Lower lobe of right lung (tissue), 2 donors: ENCODE measurements around the gene QRICH1. TPM values are rescaled to one million over a fixed set of nuclear protein-coding genes. Genes with fewer than 3 reads are reported as not detected.

Source experiments
- ATAC-seq, 2 donors: fragments of 200-7000 bp; cut with Tn5 transposase; one replicate each; pipeline ENCODE4 v1.9.1; 2020 to 2022; ENCODE audit warnings: mild to moderate bottlenecking in 2 of 2, moderate library complexity in 2 of 2
- DNase-seq: peaks from one replicate; pipeline ENCODE4 v3.0.0-alpha.2; 2020
- H3K27ac ChIP-seq: fragments of 200-600 bp; one replicate; pipeline ENCODE4 v1.8.0; 2022
- H3K27me3 ChIP-seq: fragments of 200-600 bp; one replicate; pipeline ENCODE4 v1.8.0; 2022; ENCODE audit warnings: low read depth
- H3K36me3 ChIP-seq: fragments of 200-600 bp; one replicate; pipeline ENCODE4 v1.8.0; 2022; ENCODE audit warnings: mild to moderate bottlenecking
- H3K4me1 ChIP-seq: fragments of 200-600 bp; one replicate; pipeline ENCODE4 v1.8.0; 2022
- H3K4me3 ChIP-seq: fragments of 200-600 bp; one replicate; pipeline ENCODE4 v1.8.0; 2022; ENCODE audit warnings: mild to moderate bottlenecking
- H3K9me3 ChIP-seq: fragments of 200-600 bp; one replicate; pipeline ENCODE4 v1.8.0; 2022
- intact Hi-C: fragments of 100-400 bp; cut with DNase I; formaldehyde crosslinking; loops from one replicate; pipeline ENCODE4 v1.11.0; 2022
- total RNA-seq: library from RNA; stranded (reverse); fragmentation: NEBNext Ultra II Directional; extraction: Animal tissue kit (Norgen Biotek cat#: 25700); gene quantifications from one replicate; pipeline ENCODE4 v1.2.1, GENCODE V29; 2021
- TF ChIP-seq, protein P1 (sequence below): fragments of 200-600 bp; IDR thresholded peaks from one replicate; pipeline ENCODE4 v1.8.0; 2022; ENCODE audit warnings: antibody characterized with exemption, mild to moderate bottlenecking
- donor health status: DM: no; HTN: yes; CAD: no; lungs with severe emphysema.

Gene QRICH1
- total RNA-seq, 1 donor from 2014 or later = 85.4 TPM

DNA sequence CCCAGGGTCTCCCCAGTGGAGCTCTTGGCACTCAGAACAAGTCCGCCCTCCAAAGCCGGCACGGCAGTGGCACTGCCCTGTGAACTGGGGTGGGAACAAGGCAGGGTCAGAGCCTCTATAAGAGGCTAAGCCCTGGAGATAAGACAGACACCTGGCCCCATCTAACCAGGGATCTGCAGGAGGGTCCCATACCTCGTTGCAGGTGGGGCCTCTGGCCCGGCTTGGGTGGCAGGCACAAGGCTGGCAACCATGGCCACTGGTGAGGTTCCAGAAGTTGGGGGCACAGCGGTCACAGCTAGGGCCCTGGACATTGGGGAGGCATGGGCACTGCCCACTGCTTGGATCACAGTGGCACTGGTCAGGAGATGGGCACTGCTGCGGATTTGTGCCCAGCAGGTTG is 30.3 kb upstream of the QRICH1 start:
- Histone ChIP-seq H3K27ac (no peak overlapping the region), H3K4me1 (peaks cover 11% of the 10 kb centered on the region), H3K27me3 (no peaks in the 10 kb centered on the region), H3K9me3 (no peaks in the 10 kb centered on the region), H3K4me3 (no peak overlapping the region), H3K36me3 (peaks cover 83% of the 10 kb centered on the region)
- intact Hi-C loops = no loop called here
- TF ChIP-seq, protein P1, sequence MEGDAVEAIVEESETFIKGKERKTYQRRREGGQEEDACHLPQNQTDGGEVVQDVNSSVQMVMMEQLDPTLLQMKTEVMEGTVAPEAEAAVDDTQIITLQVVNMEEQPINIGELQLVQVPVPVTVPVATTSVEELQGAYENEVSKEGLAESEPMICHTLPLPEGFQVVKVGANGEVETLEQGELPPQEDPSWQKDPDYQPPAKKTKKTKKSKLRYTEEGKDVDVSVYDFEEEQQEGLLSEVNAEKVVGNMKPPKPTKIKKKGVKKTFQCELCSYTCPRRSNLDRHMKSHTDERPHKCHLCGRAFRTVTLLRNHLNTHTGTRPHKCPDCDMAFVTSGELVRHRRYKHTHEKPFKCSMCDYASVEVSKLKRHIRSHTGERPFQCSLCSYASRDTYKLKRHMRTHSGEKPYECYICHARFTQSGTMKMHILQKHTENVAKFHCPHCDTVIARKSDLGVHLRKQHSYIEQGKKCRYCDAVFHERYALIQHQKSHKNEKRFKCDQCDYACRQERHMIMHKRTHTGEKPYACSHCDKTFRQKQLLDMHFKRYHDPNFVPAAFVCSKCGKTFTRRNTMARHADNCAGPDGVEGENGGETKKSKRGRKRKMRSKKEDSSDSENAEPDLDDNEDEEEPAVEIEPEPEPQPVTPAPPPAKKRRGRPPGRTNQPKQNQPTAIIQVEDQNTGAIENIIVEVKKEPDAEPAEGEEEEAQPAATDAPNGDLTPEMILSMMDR = no peak
- ATAC-seq (no peak), DNase-seq (no peak)

DNA sequence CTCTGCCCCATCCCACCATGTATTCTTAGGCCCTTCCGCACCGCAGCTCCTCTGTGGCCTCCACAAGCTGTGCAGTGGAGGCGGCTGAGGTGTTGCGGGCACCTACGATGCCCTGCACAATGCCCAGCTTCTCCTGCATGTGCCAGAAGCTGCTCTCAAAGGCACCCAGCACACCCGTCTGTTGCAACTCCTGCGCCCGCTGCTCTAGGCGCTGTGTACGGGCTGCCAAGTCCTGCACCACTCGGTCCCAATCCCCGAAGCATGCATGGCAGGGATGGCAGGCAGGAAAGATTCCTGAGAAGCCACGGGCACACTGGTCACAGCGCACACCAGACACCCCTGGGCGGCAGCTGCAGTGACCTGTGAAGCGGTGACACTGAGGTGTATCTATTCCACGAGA is 29.8 kb upstream of the QRICH1 start:
- peaks cover 16% of the 10 kb centered on the region for H3K4me1 ChIP-seq
- no peak overlapping the region for H3K4me3 ChIP-seq
- TF ChIP-seq, protein P1 = no peak
- intact Hi-C loops = no loop called here
- no peak overlapping the region for H3K27ac ChIP-seq
- ATAC-seq (no peak), DNase-seq (no peak)
- no peaks in the 10 kb centered on the region for H3K9me3 ChIP-seq
- H3K36me3 ChIP-seq = peaks cover 83% of the 10 kb centered on the region
- H3K27me3 ChIP-seq = no peaks in the 10 kb centered on the region

DNA sequence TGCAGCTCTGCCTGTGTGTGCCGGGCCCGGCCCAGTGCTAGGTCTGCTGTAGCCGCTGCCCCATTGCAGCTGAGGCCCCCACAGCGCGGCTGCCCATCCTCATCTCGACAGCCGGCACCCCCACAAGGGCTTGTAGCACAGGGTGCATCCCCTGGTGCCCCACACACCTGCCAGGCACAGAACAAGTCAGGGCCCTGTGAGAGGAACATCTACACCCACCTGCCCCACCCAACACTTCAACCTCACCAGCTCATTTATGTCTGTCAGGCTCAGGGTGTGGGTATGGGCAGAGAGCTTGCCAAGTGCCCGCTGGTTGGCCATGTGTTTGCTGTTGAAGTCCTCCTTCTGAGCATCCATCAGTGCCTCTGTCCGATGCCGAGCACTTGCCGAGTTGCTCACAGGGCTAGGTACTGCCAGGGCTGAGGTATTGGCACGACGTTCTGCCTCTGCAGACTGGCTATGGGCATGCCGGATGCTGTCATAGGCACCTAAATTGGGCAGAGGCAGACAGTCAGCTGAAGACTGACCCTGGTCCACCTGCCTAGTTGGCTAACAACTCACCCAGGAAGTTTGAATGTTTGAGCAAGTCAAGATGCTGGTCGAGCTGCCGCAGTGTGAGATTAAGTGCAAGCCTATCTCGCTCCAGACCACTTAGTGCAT is 29.1 kb upstream of the QRICH1 start:
- H3K36me3 ChIP-seq = peaks cover 83% of the 10 kb centered on the region
- H3K9me3 ChIP-seq = no peaks in the 10 kb centered on the region
- intact Hi-C loops = no loop called here
- H3K4me3 ChIP-seq = no peak overlapping the region
- no peaks in the 10 kb centered on the region for H3K27me3 ChIP-seq
- TF ChIP-seq, protein P1 = no peak
- H3K4me1 ChIP-seq = peaks cover 20% of the 10 kb centered on the region
- DNase-seq (no peak), ATAC-seq (no peak)
- no peak overlapping the region for H3K27ac ChIP-seq

DNA sequence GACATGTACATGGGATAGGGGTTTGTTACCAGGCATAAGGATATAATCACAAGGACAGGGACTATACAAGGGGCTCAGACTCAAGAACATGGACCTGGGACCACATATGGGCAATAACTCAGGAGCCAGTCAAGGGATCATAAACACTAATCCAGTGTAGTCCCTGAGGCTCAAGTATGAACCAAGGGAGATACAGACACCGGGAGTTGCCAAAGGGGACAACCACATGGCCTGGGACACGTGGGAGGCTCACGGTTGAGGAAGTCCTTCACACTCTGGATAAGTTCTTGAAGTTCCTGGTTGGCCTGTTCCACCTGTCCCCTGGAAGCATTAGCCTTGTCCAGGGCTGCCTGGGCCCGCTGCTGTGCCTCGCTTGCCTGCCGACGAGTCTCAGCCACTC is 28.6 kb upstream of the QRICH1 start:
- H3K27ac ChIP-seq = no peak overlapping the region
- no peaks in the 10 kb centered on the region for H3K27me3 ChIP-seq
- DNase-seq (no peak), ATAC-seq (no peak)
- intact Hi-C loops = no loop called here
- H3K36me3 ChIP-seq = peaks cover 83% of the 10 kb centered on the region
- TF ChIP-seq, protein P1 = no peak
- peaks cover 20% of the 10 kb centered on the region for H3K4me1 ChIP-seq
- H3K9me3 ChIP-seq = no peaks in the 10 kb centered on the region
- H3K4me3 ChIP-seq = no peak overlapping the region

DNA sequence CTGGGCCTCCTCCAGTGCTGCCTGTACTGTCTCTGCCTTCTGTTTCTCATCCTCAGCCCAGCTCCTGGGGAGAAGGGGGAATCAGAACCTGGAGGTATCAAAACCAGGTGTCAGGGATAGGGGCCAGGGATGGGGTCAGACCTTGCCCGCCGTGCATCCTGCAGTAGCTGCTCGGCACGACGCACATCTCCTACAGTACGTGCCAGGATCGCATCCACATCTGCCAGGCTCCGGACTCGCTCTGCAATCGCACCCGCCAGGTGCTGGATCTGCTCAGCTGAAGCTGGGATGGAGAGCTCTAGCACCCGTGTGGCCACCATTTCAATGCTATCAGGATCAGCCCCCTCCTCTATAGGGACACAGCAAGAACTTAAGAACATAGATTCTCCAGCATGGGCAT is 28.2 kb upstream of the QRICH1 start:
- Histone ChIP-seq H3K27me3 (no peaks in the 10 kb centered on the region), H3K4me3 (no peak overlapping the region), H3K4me1 (peaks cover 20% of the 10 kb centered on the region), H3K9me3 (no peaks in the 10 kb centered on the region), H3K36me3 (peaks cover 84% of the 10 kb centered on the region), H3K27ac (peak overlapping the region; percentile 97)
- intact Hi-C loops = no loop called here
- no peak for DNase-seq
- TF ChIP-seq, protein P1 = no peak
- ATAC-seq = no peak
